ENCODE data around the gene TNFRSF1A.

TNFRSF1A gene

DNA sequence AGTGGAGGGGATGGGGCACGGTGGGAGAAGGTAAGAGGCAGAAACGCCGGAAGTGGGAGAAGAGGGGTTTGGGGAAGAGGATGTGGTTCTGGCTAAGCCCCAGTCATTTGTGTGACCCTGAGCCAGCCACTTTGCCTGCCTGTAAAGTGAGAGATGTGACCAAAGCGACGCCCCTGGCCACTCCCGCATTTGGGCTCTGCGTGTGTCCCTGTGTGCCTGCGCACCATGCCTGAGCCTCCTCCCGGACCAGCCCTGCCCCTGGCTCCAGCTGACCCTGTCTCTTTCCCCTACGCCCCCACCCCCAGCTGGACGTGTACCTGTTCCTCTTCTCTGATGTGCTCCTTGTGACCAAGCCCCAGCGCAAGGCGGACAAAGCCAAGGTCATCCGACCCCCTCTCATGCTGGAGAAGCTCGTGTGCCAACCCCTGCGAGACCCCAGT lies 23.4 kb downstream of the TNFRSF1A start:
- Histone ChIP-seq H3F3A (ENCODE audit: low read depth) (no peaks in the 10 kb centered on the region), H2AFZ (ENCODE audit: low read length) (no peak overlapping the region), H3K9me3 (ENCODE audit: insufficient read depth, low read depth, low read length) (no peaks in the 10 kb centered on the region), H3K36me3 (ENCODE audit: insufficient read depth, low read length) (no peaks in the 10 kb centered on the region), H3K79me2 (ENCODE audit: insufficient read depth, low read length) (no peaks in the 10 kb centered on the region), H3K9me2 (replicated peaks; ENCODE audit: low read depth, low read length) (no peaks in the 10 kb centered on the region), H3K27me3 (ENCODE audit: insufficient read depth, low read length, poor library complexity, severe bottlenecking) (no peaks in the 10 kb centered on the region), H3K4me2 (ENCODE audit: low read depth, low read length, poor library complexity, severe bottlenecking) (no peak overlapping the region), H4K20me1 (ENCODE audit: insufficient read depth, low read length, poor library complexity, severe bottlenecking) (no peaks in the 10 kb centered on the region), H3K4me3 (ENCODE audit: low read length, poor library complexity, severe bottlenecking) (no peak overlapping the region), H3K4me1 (ENCODE audit: insufficient read depth, low read length, poor library complexity, severe bottlenecking) (peaks cover 9% of the 10 kb centered on the region), H3K9ac (ENCODE audit: low read depth, low read length, poor library complexity, severe bottlenecking) (no peak overlapping the region)
- TF ChIP-seq, protein P1, sequence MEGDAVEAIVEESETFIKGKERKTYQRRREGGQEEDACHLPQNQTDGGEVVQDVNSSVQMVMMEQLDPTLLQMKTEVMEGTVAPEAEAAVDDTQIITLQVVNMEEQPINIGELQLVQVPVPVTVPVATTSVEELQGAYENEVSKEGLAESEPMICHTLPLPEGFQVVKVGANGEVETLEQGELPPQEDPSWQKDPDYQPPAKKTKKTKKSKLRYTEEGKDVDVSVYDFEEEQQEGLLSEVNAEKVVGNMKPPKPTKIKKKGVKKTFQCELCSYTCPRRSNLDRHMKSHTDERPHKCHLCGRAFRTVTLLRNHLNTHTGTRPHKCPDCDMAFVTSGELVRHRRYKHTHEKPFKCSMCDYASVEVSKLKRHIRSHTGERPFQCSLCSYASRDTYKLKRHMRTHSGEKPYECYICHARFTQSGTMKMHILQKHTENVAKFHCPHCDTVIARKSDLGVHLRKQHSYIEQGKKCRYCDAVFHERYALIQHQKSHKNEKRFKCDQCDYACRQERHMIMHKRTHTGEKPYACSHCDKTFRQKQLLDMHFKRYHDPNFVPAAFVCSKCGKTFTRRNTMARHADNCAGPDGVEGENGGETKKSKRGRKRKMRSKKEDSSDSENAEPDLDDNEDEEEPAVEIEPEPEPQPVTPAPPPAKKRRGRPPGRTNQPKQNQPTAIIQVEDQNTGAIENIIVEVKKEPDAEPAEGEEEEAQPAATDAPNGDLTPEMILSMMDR (conservative IDR thresholded peaks at IDR 0.05; ENCODE audit: low read length) = no peak
- no peak for TF ChIP-seq EZH2phosphoT487 (IDR thresholded peaks at IDR 0.05; ENCODE audit: borderline replicate concordance)

DNA sequence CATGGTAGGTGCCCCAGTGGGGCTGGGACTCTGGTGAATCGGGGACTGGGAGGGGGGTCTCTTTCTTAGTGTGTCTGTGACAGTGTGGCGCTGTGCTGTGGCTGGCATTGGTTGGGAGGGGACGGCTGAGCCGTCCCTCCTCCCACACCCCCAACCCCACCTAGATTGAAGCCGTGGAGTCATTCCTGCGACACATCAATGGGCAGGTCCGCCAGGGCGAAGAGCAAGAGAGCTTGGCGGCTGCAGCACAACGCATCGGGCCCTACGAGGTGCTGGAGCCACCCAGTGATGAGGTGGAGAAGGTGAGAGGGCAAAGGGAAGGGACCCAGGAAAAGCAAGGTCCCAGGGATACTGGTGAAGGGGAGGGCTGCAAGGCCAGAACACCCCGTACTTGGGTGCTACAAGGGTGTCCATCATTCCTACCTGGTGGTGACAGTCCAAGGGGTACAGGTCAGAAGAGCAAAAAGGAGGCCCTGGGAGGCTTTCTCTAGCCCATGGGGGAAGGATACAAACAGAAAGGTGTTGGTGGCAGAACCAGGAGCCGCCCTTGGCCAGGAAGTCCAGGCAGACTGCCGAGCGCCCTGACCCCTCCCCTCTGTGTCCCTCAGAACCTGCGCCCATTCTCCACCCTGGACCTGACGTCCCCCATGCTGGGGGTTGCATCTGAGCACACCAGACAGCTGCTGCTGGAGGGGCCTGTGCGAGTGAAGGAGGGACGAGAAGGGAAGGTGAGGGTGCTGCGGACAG lies 24.0 kb downstream of the TNFRSF1A start:
- H3K4me2 ChIP-seq (ENCODE audit: low read depth, low read length, poor library complexity, severe bottlenecking) = no peak overlapping the region
- no peak for TF ChIP-seq EZH2phosphoT487 (IDR thresholded peaks at IDR 0.05; ENCODE audit: borderline replicate concordance)
- TF ChIP-seq, protein P1 (conservative IDR thresholded peaks at IDR 0.05; ENCODE audit: low read length) = no peak
- H3K9me3 ChIP-seq (ENCODE audit: insufficient read depth, low read depth, low read length) = no peaks in the 10 kb centered on the region
- no peaks in the 10 kb centered on the region for H3K27me3 ChIP-seq (ENCODE audit: insufficient read depth, low read length, poor library complexity, severe bottlenecking)
- H3K36me3 ChIP-seq (ENCODE audit: insufficient read depth, low read length) = no peaks in the 10 kb centered on the region
- no peaks in the 10 kb centered on the region for H3F3A ChIP-seq (ENCODE audit: low read depth)
- no peak overlapping the region for H3K4me3 ChIP-seq (ENCODE audit: low read length, poor library complexity, severe bottlenecking)
- no peaks in the 10 kb centered on the region for H3K79me2 ChIP-seq (ENCODE audit: insufficient read depth, low read length)
- H3K4me1 ChIP-seq (ENCODE audit: insufficient read depth, low read length, poor library complexity, severe bottlenecking) = peaks cover 3% of the 10 kb centered on the region
- H3K9ac ChIP-seq (ENCODE audit: low read depth, low read length, poor library complexity, severe bottlenecking) = no peak overlapping the region
- H3K9me2 ChIP-seq (replicated peaks; ENCODE audit: low read depth, low read length) = no peaks in the 10 kb centered on the region
- no peaks in the 10 kb centered on the region for H4K20me1 ChIP-seq (ENCODE audit: insufficient read depth, low read length, poor library complexity, severe bottlenecking)
- no peak overlapping the region for H2AFZ ChIP-seq (ENCODE audit: low read length)

- no peak overlapping the region for H3K4me3 ChIP-seq (ENCODE audit: low read length, poor library complexity, severe bottlenecking)
- no peak for TF ChIP-seq EZH2phosphoT487 (IDR thresholded peaks at IDR 0.05; ENCODE audit: borderline replicate concordance)
- TF ChIP-seq, protein P1 (conservative IDR thresholded peaks at IDR 0.05; ENCODE audit: low read length) = no peak
- H2AFZ ChIP-seq (ENCODE audit: low read length) = no peak overlapping the region
- H3K9ac ChIP-seq (ENCODE audit: low read depth, low read length, poor library complexity, severe bottlenecking) = no peak overlapping the region
- H4K20me1 ChIP-seq (ENCODE audit: insufficient read depth, low read length, poor library complexity, severe bottlenecking) = no peaks in the 10 kb centered on the region
- no peaks in the 10 kb centered on the region for H3F3A ChIP-seq (ENCODE audit: low read depth)
- no peaks in the 10 kb centered on the region for H3K9me3 ChIP-seq (ENCODE audit: insufficient read depth, low read depth, low read length)
- H3K36me3 ChIP-seq (ENCODE audit: insufficient read depth, low read length) = no peaks in the 10 kb centered on the region
- no peaks in the 10 kb centered on the region for H3K27me3 ChIP-seq (ENCODE audit: insufficient read depth, low read length, poor library complexity, severe bottlenecking)
- H3K79me2 ChIP-seq (ENCODE audit: insufficient read depth, low read length) = no peaks in the 10 kb centered on the region
- H3K9me2 ChIP-seq (replicated peaks; ENCODE audit: low read depth, low read length) = no peaks in the 10 kb centered on the region
- no peaks in the 10 kb centered on the region for H3K4me1 ChIP-seq (ENCODE audit: insufficient read depth, low read length, poor library complexity, severe bottlenecking)
- no peak overlapping the region for H3K4me2 ChIP-seq (ENCODE audit: low read depth, low read length, poor library complexity, severe bottlenecking)
Measured at GRCh38 chr12:6316921-6317692, 24.8 kb downstream of the TNFRSF1A start.

Measured in Loucy (cell line).